H9 (cell line): ENCODE results near the gene STK38L. TPM values are rescaled to one million over a fixed set of nuclear protein-coding genes. Genes with fewer than 3 reads are reported as not detected.

Experiments
- DNase-seq: peaks from one replicate; pipeline ENCODE4 v3.0.0-alpha.2; 2017
- H2AFZ ChIP-seq: one replicate; pipeline ENCODE4 v1.6.1; 2013; ENCODE audit warnings: mild to moderate bottlenecking, low read length, control low read depth, moderate library complexity
- H2AK5ac ChIP-seq: 2 replicates; pipeline ENCODE4 v1.6.1; 2013; ENCODE audit warnings: low read length, control low read depth, mixed read lengths; ENCODE audit not compliant: insufficient read length
- H2BK120ac ChIP-seq: one replicate; pipeline ENCODE4 v1.6.1; 2013; ENCODE audit warnings: low read depth, mild to moderate bottlenecking, low read length, control low read depth, inconsistent platforms; ENCODE audit not compliant: poor library complexity, severe bottlenecking
- H2BK12ac ChIP-seq: 2 replicates; pipeline ENCODE4 v1.6.1; 2013; ENCODE audit warnings: low read length, control low read depth, mixed read lengths, low read depth; ENCODE audit not compliant: insufficient read length
- H2BK15ac ChIP-seq: 2 replicates; pipeline ENCODE4 v1.6.1; 2013; ENCODE audit warnings: low read depth, low read length, control low read depth
- H2BK20ac ChIP-seq: one replicate; pipeline ENCODE4 v1.6.1; 2013; ENCODE audit warnings: low read depth, mild to moderate bottlenecking, low read length, control low read depth, inconsistent platforms; ENCODE audit not compliant: poor library complexity, severe bottlenecking
- H2BK5ac ChIP-seq: 2 replicates; pipeline ENCODE4 v1.6.1; 2013; ENCODE audit warnings: low read length, control low read depth, mixed read lengths; ENCODE audit not compliant: insufficient read length
- H3K14ac ChIP-seq: 2 replicates; pipeline ENCODE4 v1.6.1; 2013; ENCODE audit warnings: low read length, control low read depth; ENCODE audit not compliant: insufficient read depth
- H3K18ac ChIP-seq: 2 replicates; pipeline ENCODE4 v1.6.1; 2013; ENCODE audit warnings: low read depth, mild to moderate bottlenecking, mixed read lengths, low read length, control low read depth; ENCODE audit not compliant: insufficient read length
- H3K23ac ChIP-seq: 2 replicates; pipeline ENCODE4 v1.6.1; 2013; ENCODE audit warnings: low read length, control low read depth, mixed read lengths, low read depth; ENCODE audit not compliant: insufficient read length
- H3K23me2 ChIP-seq: 2 replicates; pipeline ENCODE4 v1.6.1; 2013; ENCODE audit warnings: low read depth, mild to moderate bottlenecking, mixed read lengths, low read length, control low read depth; ENCODE audit not compliant: insufficient read length, poor library complexity, severe bottlenecking
- H3K27ac ChIP-seq: 2 replicates; pipeline ENCODE4 v1.5.1; 2013; ENCODE audit warnings: low read length, control low read depth, mixed read lengths, low read depth; ENCODE audit not compliant: insufficient read length
- H3K27me3 ChIP-seq: 2 replicates; pipeline ENCODE4 v1.6.1; 2013; ENCODE audit warnings: low read length, control low read depth, inconsistent platforms; ENCODE audit not compliant: insufficient read depth
- H3K4ac ChIP-seq: 2 replicates; pipeline ENCODE4 v1.6.1; 2013; ENCODE audit warnings: low read depth, mild to moderate bottlenecking, control low read depth, inconsistent platforms, low read length, moderate library complexity
- H3K4me1 ChIP-seq: 2 replicates; pipeline ENCODE4 v1.6.1; 2013; ENCODE audit warnings: low read length, control low read depth, inconsistent platforms; ENCODE audit not compliant: insufficient read depth
- H3K4me2 ChIP-seq: 2 replicates; pipeline ENCODE4 v1.6.1; 2013; ENCODE audit warnings: low read length, control low read depth, mixed read lengths; ENCODE audit not compliant: insufficient read length, insufficient read depth
- H3K56ac ChIP-seq: 2 replicates; pipeline ENCODE4 v1.6.1; 2013; ENCODE audit warnings: low read depth, mild to moderate bottlenecking, mixed read lengths, low read length, control low read depth; ENCODE audit not compliant: insufficient read length
- H3K79me1 ChIP-seq: 2 replicates; pipeline ENCODE4 v1.6.1; 2013; ENCODE audit warnings: low read depth, mild to moderate bottlenecking, moderate library complexity, low read length, control low read depth, inconsistent platforms; ENCODE audit not compliant: insufficient read depth, poor library complexity, severe bottlenecking
- H3K79me2 ChIP-seq: 2 replicates; pipeline ENCODE4 v1.6.1; 2013; ENCODE audit warnings: low read length, control low read depth, inconsistent platforms; ENCODE audit not compliant: insufficient read depth
- H3K9ac ChIP-seq: 2 replicates; pipeline ENCODE4 v1.6.1; 2013; ENCODE audit warnings: low read length, control low read depth, mixed read lengths; ENCODE audit not compliant: insufficient read length; ENCODE audit errors: extremely low read depth
- H3K9me3 ChIP-seq: one replicate; pipeline ENCODE4 v1.6.1; 2013; ENCODE audit warnings: low read depth, low read length, inconsistent platforms; ENCODE audit not compliant: control insufficient read depth
- H3T11ph ChIP-seq: one replicate; pipeline ENCODE4 v1.6.1; 2013; ENCODE audit warnings: mild to moderate bottlenecking, low read length, control low read depth, inconsistent platforms
- H4K20me1 ChIP-seq: one replicate; pipeline ENCODE4 v1.6.1; 2013; ENCODE audit not compliant: control insufficient read depth, insufficient read length, insufficient read depth
- H4K5ac ChIP-seq: 2 replicates; pipeline ENCODE4 v1.6.1; 2013; ENCODE audit warnings: low read depth, mild to moderate bottlenecking, mixed read lengths, low read length, control low read depth; ENCODE audit not compliant: insufficient read length
- H4K8ac ChIP-seq: replicated peaks from 2 replicates; pipeline ENCODE4 v1.6.1; 2013; ENCODE audit warnings: low read length, control low read depth, mixed read lengths, low read depth; ENCODE audit not compliant: insufficient read length
- H4K91ac ChIP-seq: 2 replicates; pipeline ENCODE4 v1.6.1; 2013; ENCODE audit warnings: low read depth, mild to moderate bottlenecking, moderate library complexity, mixed read lengths, low read length, control low read depth; ENCODE audit not compliant: insufficient read length
- H3K27ac Mint-ChIP-seq, 3 experiments: 2 replicates in 2 of 3; 3 replicates in 1 of 3; pipeline ENCODE4 v1.8.0; 2020 to 2021; ENCODE audit warnings: mixed read lengths in 3 of 3, mild to moderate bottlenecking in 1 of 3, moderate library complexity in 1 of 3
- H3K27me3 Mint-ChIP-seq: 2 replicates; pipeline ENCODE4 v1.8.0; 2021; ENCODE audit warnings: low read depth, mild to moderate bottlenecking, moderate library complexity, mixed read lengths
- H3K36me3 Mint-ChIP-seq, 3 experiments: 2 replicates in 2 of 3; 3 replicates in 1 of 3; pipeline ENCODE4 v1.8.0; 2020 to 2021; ENCODE audit warnings: low read depth in 3 of 3, mixed read lengths in 3 of 3; ENCODE audit not compliant: insufficient read depth in 1 of 3
- H3K4me1 Mint-ChIP-seq, 2 experiments: 2 replicates each; pipeline ENCODE4 v1.8.0; 2020; ENCODE audit warnings: mixed read lengths in 2 of 2
- H3K4me3 Mint-ChIP-seq, 2 experiments: 2 replicates in 1 of 2; 3 replicates in 1 of 2; pipeline ENCODE4 v1.8.0; 2020 to 2021; ENCODE audit warnings: mild to moderate bottlenecking in 2 of 2, mixed read lengths in 2 of 2, moderate library complexity in 1 of 2
- H3K9me3 Mint-ChIP-seq, 2 experiments: 2 replicates in 1 of 2; 3 replicates in 1 of 2; pipeline ENCODE4 v1.8.0; 2020; ENCODE audit warnings: mild to moderate bottlenecking in 2 of 2, mixed read lengths in 2 of 2, moderate library complexity in 1 of 2
- WGBS: extraction: QIAGEN DNeasy Blood & Tissue Kit; methylation state at CpG from one replicate; pipeline ENCODE4 v1.1.7; 2013; ENCODE audit warnings: missing lambda C conversion rate, low lambda C conversion rate, mixed read lengths; ENCODE audit not compliant: insufficient read length; ENCODE audit errors: extremely low coverage; 5-methylcytosine and 5-hydroxymethylcytosine counted together
- total RNA-seq: library from RNA; stranded (reverse); gene quantifications from 2 replicates; pipeline ENCODE4 v1.2.1, GENCODE V29; 2021
- TF ChIP-seq, protein P1 (sequence below): fragments of 200-600 bp; sonication (generic); conservative IDR thresholded peaks from 3 replicates; pipeline ENCODE4 v1.8.0; 2021; ENCODE audit warnings: antibody characterized with exemption, mild to moderate bottlenecking

STK38L gene
- total RNA-seq, 1 experiment from 2014 or later = 44.9 TPM

GRCh38 chr12:27198036-27198435, 46.0 kb upstream of the STK38L start:
- H4K8ac ChIP-seq = no peak overlapping the region
- H2AFZ ChIP-seq = no peak overlapping the region
- H3T11ph ChIP-seq = no peak overlapping the region
- no peaks in the 10 kb centered on the region for H3K9me3 ChIP-seq
- H3K27me3 ChIP-seq = no peaks in the 10 kb centered on the region
- no peak overlapping the region for H3K56ac ChIP-seq
- Mint-ChIP-seq H3K27me3 (no peaks in the 10 kb centered on the region), H3K4me1 (peaks cover 19 to 21% of the 10 kb centered on the region in 2 experiments), H3K4me3 (no peak overlapping the region), H3K9me3 (no peaks in the 10 kb centered on the region), H3K27ac (no peak overlapping the region; a peak in 1 of 7 replicates), H3K36me3 (no peaks in the 10 kb centered on the region)
- WGBS = no CpG with 5 or more reads among the region's 3 CpGs
- H4K5ac ChIP-seq = no peak overlapping the region
- H3K23ac ChIP-seq = no peak overlapping the region
- H3K18ac ChIP-seq = no peak overlapping the region
- H3K14ac ChIP-seq = no peak overlapping the region; the same call in 1 of the 2 replicates
- H3K4me1 ChIP-seq = no peaks in the 10 kb centered on the region
- no peak overlapping the region for H2BK15ac ChIP-seq
- H2BK12ac ChIP-seq = no peak overlapping the region
- peak overlapping the region; percentile 16 for H2BK120ac ChIP-seq
- H2BK20ac ChIP-seq = no peak overlapping the region
- H3K27ac ChIP-seq = no peak overlapping the region
- no peaks in the 10 kb centered on the region for H3K23me2 ChIP-seq
- H4K91ac ChIP-seq = no peak overlapping the region
- DNase-seq = no peak
- H4K20me1 ChIP-seq = no peaks in the 10 kb centered on the region
- H2BK5ac ChIP-seq = no peak overlapping the region
- TF ChIP-seq, protein P1, sequence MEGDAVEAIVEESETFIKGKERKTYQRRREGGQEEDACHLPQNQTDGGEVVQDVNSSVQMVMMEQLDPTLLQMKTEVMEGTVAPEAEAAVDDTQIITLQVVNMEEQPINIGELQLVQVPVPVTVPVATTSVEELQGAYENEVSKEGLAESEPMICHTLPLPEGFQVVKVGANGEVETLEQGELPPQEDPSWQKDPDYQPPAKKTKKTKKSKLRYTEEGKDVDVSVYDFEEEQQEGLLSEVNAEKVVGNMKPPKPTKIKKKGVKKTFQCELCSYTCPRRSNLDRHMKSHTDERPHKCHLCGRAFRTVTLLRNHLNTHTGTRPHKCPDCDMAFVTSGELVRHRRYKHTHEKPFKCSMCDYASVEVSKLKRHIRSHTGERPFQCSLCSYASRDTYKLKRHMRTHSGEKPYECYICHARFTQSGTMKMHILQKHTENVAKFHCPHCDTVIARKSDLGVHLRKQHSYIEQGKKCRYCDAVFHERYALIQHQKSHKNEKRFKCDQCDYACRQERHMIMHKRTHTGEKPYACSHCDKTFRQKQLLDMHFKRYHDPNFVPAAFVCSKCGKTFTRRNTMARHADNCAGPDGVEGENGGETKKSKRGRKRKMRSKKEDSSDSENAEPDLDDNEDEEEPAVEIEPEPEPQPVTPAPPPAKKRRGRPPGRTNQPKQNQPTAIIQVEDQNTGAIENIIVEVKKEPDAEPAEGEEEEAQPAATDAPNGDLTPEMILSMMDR = no peak
- no peaks in the 10 kb centered on the region for H3K79me1 ChIP-seq
- no peak overlapping the region for H3K4ac ChIP-seq
- H3K9ac ChIP-seq = no peak overlapping the region
- no peaks in the 10 kb centered on the region for H3K79me2 ChIP-seq
- H2AK5ac ChIP-seq = no peak overlapping the region
- no peak overlapping the region for H3K4me2 ChIP-seq
